ENCODE measurements around the gene LARP1B. TPM values are rescaled to one million over a fixed set of nuclear protein-coding genes. Genes with fewer than 3 reads are reported as not detected.
"Not testable (repeated sequence)": the region's sequence is repeated elsewhere in the genome, so short reads cannot be mapped to it uniquely, and the experiment has no call there.

Gene LARP1B
- total RNA-seq, 1 experiment from 2014 or later: 42.9 TPM

DNA sequence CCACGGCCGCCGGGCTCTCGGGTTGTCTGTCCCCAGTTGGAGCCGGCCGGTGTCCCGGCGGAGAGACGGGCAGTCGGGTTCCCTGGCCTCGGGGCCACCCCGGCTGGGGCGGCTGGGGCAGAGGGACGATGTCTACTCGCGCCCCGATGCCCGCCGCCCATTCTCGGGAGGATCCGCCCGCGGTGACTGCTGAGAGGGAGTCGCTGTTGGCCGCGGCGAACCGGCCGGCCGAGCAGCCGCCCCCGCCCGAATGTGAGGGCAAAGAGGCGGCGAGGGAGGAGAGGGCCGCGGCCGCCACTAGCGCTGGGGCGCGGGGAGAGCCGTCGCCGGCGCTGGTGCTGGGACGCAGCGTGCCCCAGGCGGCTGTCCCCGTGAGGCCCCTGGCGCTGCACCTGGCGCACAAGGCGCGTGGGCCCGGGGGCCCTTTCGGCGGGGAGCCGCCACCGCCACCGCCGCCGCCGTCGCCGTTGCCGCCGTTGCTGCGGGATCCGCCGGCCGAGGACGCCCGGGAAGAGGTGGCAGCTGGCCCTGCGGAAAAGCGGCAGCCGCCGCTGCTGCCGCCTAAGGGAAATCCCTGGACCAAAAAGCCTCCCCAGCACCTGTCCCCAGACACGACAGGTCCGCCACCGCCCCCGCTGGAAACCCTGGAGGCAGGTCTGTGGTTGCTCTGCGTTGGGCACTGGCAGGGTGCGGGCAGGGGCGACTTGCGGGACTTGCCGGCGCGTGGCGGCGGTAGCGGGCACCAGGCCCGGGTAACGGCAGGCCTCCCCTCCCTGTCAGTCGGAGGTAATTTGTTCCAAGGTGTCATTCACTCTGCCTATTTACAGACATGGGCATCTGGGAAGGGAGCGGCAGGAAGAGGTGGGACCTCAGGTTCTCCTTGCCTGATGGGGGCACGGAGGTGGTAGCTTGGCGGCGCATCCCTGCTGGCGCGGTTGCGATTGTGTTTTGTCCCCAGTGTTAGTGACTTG is 739 bp downstream of the LARP1B start:
- Histone ChIP-seq H4K91ac (ENCODE audit: insufficient read length, low read depth, low read length) (no peak overlapping the region), H2BK15ac (ENCODE audit: low read depth, low read length) (no peak overlapping the region; the same call in 1 of the 2 replicates), H2BK20ac (ENCODE audit: low read depth, low read length, poor library complexity, severe bottlenecking) (no peak overlapping the region), H3K79me1 (ENCODE audit: insufficient read depth, low read depth, low read length, poor library complexity, severe bottlenecking) (no peaks in the 10 kb centered on the region), H4K8ac (replicated peaks; ENCODE audit: insufficient read length, low read depth, low read length) (no peak overlapping the region), H4K5ac (ENCODE audit: insufficient read length, low read depth, low read length) (no peak overlapping the region), H3K27ac (ENCODE audit: insufficient read length, low read depth, low read length) (no peak overlapping the region), H2BK5ac (ENCODE audit: insufficient read length, low read length) (no peak overlapping the region), H2AFZ (ENCODE audit: low read length) (no peak overlapping the region), H3K79me2 (ENCODE audit: insufficient read depth, low read length) (peaks cover 7% of the 10 kb centered on the region; the same call in 1 of the 2 replicates), H3K18ac (ENCODE audit: insufficient read length, low read depth, low read length) (peak overlapping the region; percentile 68), H2BK120ac (ENCODE audit: low read depth, low read length, poor library complexity, severe bottlenecking) (no peak overlapping the region), H3K4me2 (ENCODE audit: insufficient read depth, insufficient read length, low read length) (peak overlapping the region; percentile 80), H2BK12ac (ENCODE audit: insufficient read length, low read depth, low read length) (no peak overlapping the region), H3K23me2 (ENCODE audit: insufficient read length, low read depth, low read length, poor library complexity, severe bottlenecking) (peaks cover 11% of the 10 kb centered on the region), H3T11ph (ENCODE audit: low read length) (no peak overlapping the region), H3K4me1 (ENCODE audit: insufficient read depth, low read length) (no peaks in the 10 kb centered on the region), H3K9ac (ENCODE audit: extremely low read depth, insufficient read length, low read length) (peak overlapping the region; percentile 55), H3K23ac (ENCODE audit: insufficient read length, low read depth, low read length) (no peak overlapping the region), H3K14ac (ENCODE audit: insufficient read depth, low read length) (peak overlapping the region; percentile 51), H3K4ac (ENCODE audit: low read depth, low read length) (no peak overlapping the region), H4K20me1 (ENCODE audit: control insufficient read depth, insufficient read depth, insufficient read length) (no peaks in the 10 kb centered on the region), H2AK5ac (ENCODE audit: insufficient read length, low read length) (no peak overlapping the region), H3K56ac (ENCODE audit: insufficient read length, low read depth, low read length) (no peak overlapping the region), H3K9me3 (ENCODE audit: control insufficient read depth, low read depth, low read length) (no peaks in the 10 kb centered on the region), H3K27me3 (ENCODE audit: insufficient read depth, low read length) (no peaks in the 10 kb centered on the region)
- Mint-ChIP-seq H3K27me3 (ENCODE audit: low read depth) (no peaks in the 10 kb centered on the region), H3K4me1 (peaks cover 20 to 30% of the 10 kb centered on the region in 2 experiments), H3K4me3 (peak overlapping the region; percentile 90 to 93), H3K9me3 (no peaks in the 10 kb centered on the region), H3K27ac (peak overlapping the region; percentile 60 to 94 (median 83); a peak in 4 of 7 replicates), H3K36me3 (ENCODE audit: insufficient read depth in 1 of 3, low read depth in 3 of 3) (0 out of 7 replicates have a peak, but pooled peaks cover 0 to 3% (median 0%) of the 10 kb centered on the region in 3 experiments)
- peak; percentile 76 for DNase-seq
- TF ChIP-seq, protein P1, sequence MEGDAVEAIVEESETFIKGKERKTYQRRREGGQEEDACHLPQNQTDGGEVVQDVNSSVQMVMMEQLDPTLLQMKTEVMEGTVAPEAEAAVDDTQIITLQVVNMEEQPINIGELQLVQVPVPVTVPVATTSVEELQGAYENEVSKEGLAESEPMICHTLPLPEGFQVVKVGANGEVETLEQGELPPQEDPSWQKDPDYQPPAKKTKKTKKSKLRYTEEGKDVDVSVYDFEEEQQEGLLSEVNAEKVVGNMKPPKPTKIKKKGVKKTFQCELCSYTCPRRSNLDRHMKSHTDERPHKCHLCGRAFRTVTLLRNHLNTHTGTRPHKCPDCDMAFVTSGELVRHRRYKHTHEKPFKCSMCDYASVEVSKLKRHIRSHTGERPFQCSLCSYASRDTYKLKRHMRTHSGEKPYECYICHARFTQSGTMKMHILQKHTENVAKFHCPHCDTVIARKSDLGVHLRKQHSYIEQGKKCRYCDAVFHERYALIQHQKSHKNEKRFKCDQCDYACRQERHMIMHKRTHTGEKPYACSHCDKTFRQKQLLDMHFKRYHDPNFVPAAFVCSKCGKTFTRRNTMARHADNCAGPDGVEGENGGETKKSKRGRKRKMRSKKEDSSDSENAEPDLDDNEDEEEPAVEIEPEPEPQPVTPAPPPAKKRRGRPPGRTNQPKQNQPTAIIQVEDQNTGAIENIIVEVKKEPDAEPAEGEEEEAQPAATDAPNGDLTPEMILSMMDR (conservative IDR thresholded peaks at IDR 0.05): peak; percentile 26; the same call in 1 of the 3 replicates
- no CpG with 5 or more reads among the region's 101 CpGs for WGBS (ENCODE audit: extremely low coverage, insufficient read length, low lambda C conversion rate)

DNA sequence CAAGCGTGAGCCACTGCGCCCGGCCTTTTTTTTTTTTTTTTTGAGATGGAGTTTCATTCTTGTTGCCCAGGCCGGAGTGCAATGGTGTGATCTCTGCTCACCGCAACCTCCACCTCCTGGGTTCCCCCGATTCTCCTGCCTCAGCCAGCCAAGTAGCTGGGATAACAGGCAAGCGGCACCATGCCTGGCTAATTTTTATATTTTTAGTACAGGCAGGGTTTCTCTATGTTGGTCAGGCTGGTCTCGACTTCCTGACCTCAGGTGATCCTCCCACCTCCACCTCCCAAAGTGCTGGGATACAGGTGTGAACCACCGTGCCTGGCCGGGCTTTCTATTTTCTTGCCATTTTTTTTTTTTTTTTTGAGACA is 5.3 kb downstream of the LARP1B start:
- H3K79me1 ChIP-seq (ENCODE audit: insufficient read depth, low read depth, low read length, poor library complexity, severe bottlenecking); H2AK5ac ChIP-seq (ENCODE audit: insufficient read length, low read length); H3K4ac ChIP-seq (ENCODE audit: low read depth, low read length); H3T11ph ChIP-seq (ENCODE audit: low read length); H3K27me3 ChIP-seq (ENCODE audit: insufficient read depth, low read length); H2BK15ac ChIP-seq (ENCODE audit: low read depth, low read length); H3K23ac ChIP-seq (ENCODE audit: insufficient read length, low read depth, low read length); H2BK5ac ChIP-seq (ENCODE audit: insufficient read length, low read length); H3K9me3 Mint-ChIP-seq; H3K4me3 Mint-ChIP-seq; H3K36me3 Mint-ChIP-seq (ENCODE audit: insufficient read depth in 1 of 3, low read depth in 3 of 3); H3K9me3 ChIP-seq (ENCODE audit: control insufficient read depth, low read depth, low read length); H3K14ac ChIP-seq (ENCODE audit: insufficient read depth, low read length); H3K27ac ChIP-seq (ENCODE audit: insufficient read length, low read depth, low read length); H3K23me2 ChIP-seq (ENCODE audit: insufficient read length, low read depth, low read length, poor library complexity, severe bottlenecking); H4K8ac ChIP-seq (replicated peaks; ENCODE audit: insufficient read length, low read depth, low read length); DNase-seq; H3K4me2 ChIP-seq (ENCODE audit: insufficient read depth, insufficient read length, low read length); H4K20me1 ChIP-seq (ENCODE audit: control insufficient read depth, insufficient read depth, insufficient read length); H2BK120ac ChIP-seq (ENCODE audit: low read depth, low read length, poor library complexity, severe bottlenecking); H3K27me3 Mint-ChIP-seq (ENCODE audit: low read depth); H4K5ac ChIP-seq (ENCODE audit: insufficient read length, low read depth, low read length); H3K4me1 ChIP-seq (ENCODE audit: insufficient read depth, low read length); H3K56ac ChIP-seq (ENCODE audit: insufficient read length, low read depth, low read length); H2AFZ ChIP-seq (ENCODE audit: low read length); H3K9ac ChIP-seq (ENCODE audit: extremely low read depth, insufficient read length, low read length); H2BK20ac ChIP-seq (ENCODE audit: low read depth, low read length, poor library complexity, severe bottlenecking); H2BK12ac ChIP-seq (ENCODE audit: insufficient read length, low read depth, low read length); H4K91ac ChIP-seq (ENCODE audit: insufficient read length, low read depth, low read length); H3K27ac Mint-ChIP-seq; H3K18ac ChIP-seq (ENCODE audit: insufficient read length, low read depth, low read length): not testable (repeated sequence)
- H3K4me1 Mint-ChIP-seq: peaks cover 12 to 18% of the 10 kb centered on the region in 2 experiments
- WGBS (ENCODE audit: extremely low coverage, insufficient read length, low lambda C conversion rate): no CpG with 5 or more reads among the region's 10 CpGs
- peaks cover 17% of the 10 kb centered on the region; the same call in 1 of the 2 replicates for H3K79me2 ChIP-seq (ENCODE audit: insufficient read depth, low read length)

All from H9 (cell line).